Measurements from ENCODE around the gene IFT88.

GRCh38 chr13:20553311-20553710, 13.6 kb upstream of the IFT88 start:
- no peak for TF ChIP-seq CTCF (conservative IDR thresholded peaks at IDR 0.05; ENCODE audit: low read depth, low read length)
- no peak for TF ChIP-seq EZH2 (IDR thresholded peaks at IDR 0.05; ENCODE audit: borderline replicate concordance, low read depth, low read length, poor library complexity, severe bottlenecking)
